ENCODE measurements around the gene TSR3.
A peak's percentile ranks its signal among the peaks of the same experiment; 100 is the strongest.

TSR3 gene

GRCh38 chr16:1311738-1312466, 39.8 kb downstream of the TSR3 start:
- Histone ChIP-seq H3K4me3 (ENCODE audit: extremely low read depth, insufficient read depth, low read length, poor library complexity, severe bottlenecking) (peak overlapping the region; percentile 84), H3K36me3 (ENCODE audit: control insufficient read depth, insufficient read depth, low read length) (peaks cover 55% of the 10 kb centered on the region), H3K27ac (ENCODE audit: low read depth, low read length, severe bottlenecking) (no peak overlapping the region), H3K9me3 (ENCODE audit: control insufficient read depth, low read length) (no peaks in the 10 kb centered on the region), H3K4me1 (ENCODE audit: control insufficient read depth, insufficient read depth, low read length, poor library complexity, severe bottlenecking) (peaks cover 10% of the 10 kb centered on the region)
- 88 to 90% methylated on average over 25 to 32 of the region's 35 CpGs for WGBS, 2 experiments (ENCODE audit: insufficient coverage in 2 of 2)

- 36 to 52% methylated on average over 8 to 12 of the region's 13 CpGs for WGBS, 2 experiments (ENCODE audit: insufficient coverage in 2 of 2)
- Histone ChIP-seq H3K9me3 (ENCODE audit: control insufficient read depth, low read length) (no peaks in the 10 kb centered on the region), H3K36me3 (ENCODE audit: control insufficient read depth, insufficient read depth, low read length) (peaks cover 49% of the 10 kb centered on the region), H3K27ac (ENCODE audit: low read depth, low read length, severe bottlenecking) (no peak overlapping the region), H3K4me3 (ENCODE audit: extremely low read depth, insufficient read depth, low read length, poor library complexity, severe bottlenecking) (peak overlapping the region; percentile 84), H3K4me1 (ENCODE audit: control insufficient read depth, insufficient read depth, low read length, poor library complexity, severe bottlenecking) (peaks cover 10% of the 10 kb centered on the region)
Measured at GRCh38 chr16:1311212-1311737, 40.4 kb downstream of the TSR3 start.

- WGBS, 2 experiments (ENCODE audit: insufficient coverage in 2 of 2) = 4 to 7% methylated on average over 11 to 14 of the region's 14 CpGs
- H3K36me3 ChIP-seq (ENCODE audit: control insufficient read depth, insufficient read depth, low read length) = peaks cover 44% of the 10 kb centered on the region
- H3K27ac ChIP-seq (ENCODE audit: low read depth, low read length, severe bottlenecking) = no peak overlapping the region
Measured at GRCh38 chr16:1310832-1311200, 40.9 kb downstream of the TSR3 start.

GRCh38 chr16:1309888-1310831, 41.5 kb downstream of the TSR3 start:
- WGBS, 2 experiments (ENCODE audit: insufficient coverage in 2 of 2) = 1 to 2% methylated on average over 49 to 64 of the region's 77 CpGs
- Histone ChIP-seq H3K9me3 (ENCODE audit: control insufficient read depth, low read length) (no peaks in the 10 kb centered on the region), H3K36me3 (ENCODE audit: control insufficient read depth, insufficient read depth, low read length) (peaks cover 38% of the 10 kb centered on the region), H3K27ac (ENCODE audit: low read depth, low read length, severe bottlenecking) (no peak overlapping the region), H3K4me1 (ENCODE audit: control insufficient read depth, insufficient read depth, low read length, poor library complexity, severe bottlenecking) (peaks cover 10% of the 10 kb centered on the region), H3K4me3 (ENCODE audit: extremely low read depth, insufficient read depth, low read length, poor library complexity, severe bottlenecking) (peak overlapping the region; percentile 84)

More at GRCh38 chr16:1310832-1311200, 40.9 kb downstream of the TSR3 start:
- peak overlapping the region; percentile 84 for H3K4me3 ChIP-seq (ENCODE audit: extremely low read depth, insufficient read depth, low read length, poor library complexity, severe bottlenecking)
- peaks cover 10% of the 10 kb centered on the region for H3K4me1 ChIP-seq (ENCODE audit: control insufficient read depth, insufficient read depth, low read length, poor library complexity, severe bottlenecking)
- H3K9me3 ChIP-seq (ENCODE audit: control insufficient read depth, low read length) = no peaks in the 10 kb centered on the region

GRCh38 chr16:1308977-1309885, 42.4 kb downstream of the TSR3 start, which contains the start of gene UBE2I:
UBE2I (plus strand) TSS chr16:1309636; CDS start chr16:1314031, 4,395 bp downstream.
- WGBS, 2 experiments (ENCODE audit: insufficient coverage in 2 of 2) = 0% methylated on average over 74 to 85 of the region's 117 CpGs
- H3K4me1 ChIP-seq (ENCODE audit: control insufficient read depth, insufficient read depth, low read length, poor library complexity, severe bottlenecking) = peaks cover 10% of the 10 kb centered on the region
- H3K36me3 ChIP-seq (ENCODE audit: control insufficient read depth, insufficient read depth, low read length) = peaks cover 28% of the 10 kb centered on the region
- H3K27ac ChIP-seq (ENCODE audit: low read depth, low read length, severe bottlenecking) = peak within 1 kb of the TSS; percentile 100
- H3K4me3 ChIP-seq (ENCODE audit: extremely low read depth, insufficient read depth, low read length, poor library complexity, severe bottlenecking) = peak within 1 kb of the TSS; percentile 84
- no peaks in the 10 kb centered on the region for H3K9me3 ChIP-seq (ENCODE audit: control insufficient read depth, low read length)

GRCh38 chr16:1308036-1308976, 43.4 kb downstream of the TSR3 start:
- Histone ChIP-seq H3K27ac (ENCODE audit: low read depth, low read length, severe bottlenecking) (peak overlapping the region; percentile 100), H3K9me3 (ENCODE audit: control insufficient read depth, low read length) (no peaks in the 10 kb centered on the region), H3K4me1 (ENCODE audit: control insufficient read depth, insufficient read depth, low read length, poor library complexity, severe bottlenecking) (peaks cover 10% of the 10 kb centered on the region), H3K4me3 (ENCODE audit: extremely low read depth, insufficient read depth, low read length, poor library complexity, severe bottlenecking) (peak overlapping the region; percentile 51), H3K36me3 (ENCODE audit: control insufficient read depth, insufficient read depth, low read length) (peaks cover 19% of the 10 kb centered on the region)
- WGBS, 2 experiments (ENCODE audit: insufficient coverage in 2 of 2) = 11 to 28% methylated on average over 7 to 18 of the region's 43 CpGs

- Histone ChIP-seq H3K4me1 (ENCODE audit: control insufficient read depth, insufficient read depth, low read length, poor library complexity, severe bottlenecking) (peaks cover 4% of the 10 kb centered on the region), H3K4me3 (ENCODE audit: extremely low read depth, insufficient read depth, low read length, poor library complexity, severe bottlenecking) (no peak overlapping the region), H3K9me3 (ENCODE audit: control insufficient read depth, low read length) (no peaks in the 10 kb centered on the region), H3K36me3 (ENCODE audit: control insufficient read depth, insufficient read depth, low read length) (no peaks in the 10 kb centered on the region), H3K27ac (ENCODE audit: low read depth, low read length, severe bottlenecking) (no peak overlapping the region)
- WGBS, 2 experiments (ENCODE audit: insufficient coverage in 2 of 2) = 60 to 75% methylated on average over 1 to 4 of the region's 4 CpGs
Measured at GRCh38 chr16:1306334-1306733, 45.3 kb downstream of the TSR3 start.

- Histone ChIP-seq H3K27ac (ENCODE audit: low read depth, low read length, severe bottlenecking) (no peak overlapping the region), H3K4me3 (ENCODE audit: extremely low read depth, insufficient read depth, low read length, poor library complexity, severe bottlenecking) (no peak overlapping the region), H3K9me3 (ENCODE audit: control insufficient read depth, low read length) (no peaks in the 10 kb centered on the region), H3K36me3 (ENCODE audit: control insufficient read depth, insufficient read depth, low read length) (no peaks in the 10 kb centered on the region), H3K4me1 (ENCODE audit: control insufficient read depth, insufficient read depth, low read length, poor library complexity, severe bottlenecking) (no peaks in the 10 kb centered on the region)
- 83 to 88% methylated on average over 11 to 12 of the region's 12 CpGs for WGBS, 2 experiments (ENCODE audit: insufficient coverage in 2 of 2)
Measured at GRCh38 chr16:1305823-1306222, 45.9 kb downstream of the TSR3 start.

- no peaks in the 10 kb centered on the region for H3K36me3 ChIP-seq (ENCODE audit: control insufficient read depth, insufficient read depth, low read length)
- H3K4me3 ChIP-seq (ENCODE audit: extremely low read depth, insufficient read depth, low read length, poor library complexity, severe bottlenecking) = no peak overlapping the region
- 86 to 93% methylated on average over 9 to 12 of the region's 12 CpGs for WGBS, 2 experiments (ENCODE audit: insufficient coverage in 2 of 2)
- no peak overlapping the region for H3K27ac ChIP-seq (ENCODE audit: low read depth, low read length, severe bottlenecking)
- H3K4me1 ChIP-seq (ENCODE audit: control insufficient read depth, insufficient read depth, low read length, poor library complexity, severe bottlenecking) = peaks cover 9% of the 10 kb centered on the region
- H3K9me3 ChIP-seq (ENCODE audit: control insufficient read depth, low read length) = no peaks in the 10 kb centered on the region
Measured at GRCh38 chr16:1301562-1301961, 50.1 kb downstream of the TSR3 start.
